ENCODE data around the gene PIM1.
A peak's percentile ranks its signal among the peaks of the same experiment; 100 is the strongest.
"Not testable (repeated sequence)": the region's sequence is repeated elsewhere in the genome, so short reads cannot be mapped to it uniquely, and the experiment has no call there.

Gene PIM1

GRCh38 chr6:37187321-37188022, 17.5 kb downstream of the PIM1 start:
- DNase-seq (ENCODE audit: low read depth in 3 of 3, low spot score in 1 of 3) = no peak

GRCh38 chr6:37188962-37189510, 19.1 kb downstream of the PIM1 start:
- no peak for DNase-seq (ENCODE audit: low read depth in 3 of 3, low spot score in 1 of 3)

GRCh38 chr6:37190159-37190535, 20.2 kb downstream of the PIM1 start:
- DNase-seq (ENCODE audit: low read depth in 3 of 3, low spot score in 1 of 3) = no peak

GRCh38 chr6:37192666-37193065, 22.7 kb downstream of the PIM1 start:
- DNase-seq (ENCODE audit: low read depth in 3 of 3, low spot score in 1 of 3) = no peak

GRCh38 chr6:37194886-37195285, 24.9 kb downstream of the PIM1 start:
- not testable (repeated sequence) for DNase-seq (ENCODE audit: low read depth in 3 of 3, low spot score in 1 of 3)

- DNase-seq (ENCODE audit: low read depth in 3 of 3, low spot score in 1 of 3) = not testable (repeated sequence)
Observed at GRCh38 chr6:37196451-37196850, 26.5 kb downstream of the PIM1 start.

- no peak for DNase-seq (ENCODE audit: low read depth in 3 of 3, low spot score in 1 of 3)
Observed at GRCh38 chr6:37200085-37200484, 30.1 kb downstream of the PIM1 start.

- no peak for DNase-seq (ENCODE audit: low read depth in 3 of 3, low spot score in 1 of 3)
Observed at GRCh38 chr6:37201726-37202125, 31.8 kb downstream of the PIM1 start.

- DNase-seq (ENCODE audit: low read depth in 3 of 3, low spot score in 1 of 3) = no peak
Observed at GRCh38 chr6:37202788-37203491, 33.0 kb downstream of the PIM1 start.

- no peak for DNase-seq (ENCODE audit: low read depth in 3 of 3, low spot score in 1 of 3)
Observed at GRCh38 chr6:37204014-37204751, 34.2 kb downstream of the PIM1 start.

GRCh38 chr6:37205175-37205996, 35.4 kb downstream of the PIM1 start:
- no peak for DNase-seq (ENCODE audit: low read depth in 3 of 3, low spot score in 1 of 3)

- DNase-seq (ENCODE audit: low read depth in 3 of 3, low spot score in 1 of 3) = no peak
Observed at GRCh38 chr6:37205997-37206340, 36.0 kb downstream of the PIM1 start.

GRCh38 chr6:37206622-37207021, 36.7 kb downstream of the PIM1 start:
- DNase-seq (ENCODE audit: low read depth in 3 of 3, low spot score in 1 of 3) = no peak

- DNase-seq (ENCODE audit: low read depth in 3 of 3, low spot score in 1 of 3) = peak; percentile 74 to 82 (median 75)
Observed at GRCh38 chr6:37207903-37208456, 38.0 kb downstream of the PIM1 start.

GRCh38 chr6:37208793-37209192, 38.8 kb downstream of the PIM1 start:
- no peak for DNase-seq (ENCODE audit: low read depth in 3 of 3, low spot score in 1 of 3)

GRCh38 chr6:37209461-37210205, 39.7 kb downstream of the PIM1 start:
- no peak for DNase-seq (ENCODE audit: low read depth in 3 of 3, low spot score in 1 of 3)

GRCh38 chr6:37210313-37210968, 40.5 kb downstream of the PIM1 start:
- DNase-seq (ENCODE audit: low read depth in 3 of 3, low spot score in 1 of 3) = peak; percentile 42 to 64 (median 59)

- no peak for DNase-seq (ENCODE audit: low read depth in 3 of 3, low spot score in 1 of 3)
Observed at GRCh38 chr6:37212268-37212667, 42.3 kb downstream of the PIM1 start.

GRCh38 chr6:37218061-37218460, 48.1 kb downstream of the PIM1 start:
- no peak for DNase-seq (ENCODE audit: low read depth in 3 of 3, low spot score in 1 of 3)
